Suprapubic skin (tissue), 3 donors: ENCODE measurements around the gene KCNE5.

Experiments
- CTCF ChIP-seq, 2 donors: fragments of 200-600 bp in 1 of 2; fragments of 450-650 bp in 1 of 2; sonication (generic) in 1 of 2; IDR thresholded peaks; one replicate each; pipeline ENCODE4 v1.5.1; 2016 to 2019; ENCODE audit warnings: antibody characterized with exemption in 2 of 2, mild to moderate bottlenecking in 1 of 2, moderate library complexity in 1 of 2
- POLR2A ChIP-seq, 2 donors: fragments of 450-650 bp; IDR thresholded peaks; one replicate each; pipeline ENCODE4 v1.6.1; 2017; ENCODE audit warnings: antibody characterized with exemption in 2 of 2, mild to moderate bottlenecking in 2 of 2, moderate library complexity in 2 of 2

- TF ChIP-seq CTCF (IDR thresholded peaks at IDR 0.05) = no peak
- no peak for TF ChIP-seq POLR2A (IDR thresholded peaks at IDR 0.05)
Observed at GRCh38 chrX:109578916-109579315, 46.1 kb downstream of the KCNE5 start.
